Kidney (tissue), 14 donors: ENCODE data around the gene NOTCH4. TPM values are rescaled to one million over a fixed set of nuclear protein-coding genes. Genes with fewer than 3 reads are reported as not detected.
A peak's percentile ranks its signal among the peaks of the same experiment; 100 is the strongest.

ENCODE experiments used
- DNase-seq, 5 donors: peaks; one replicate each; pipeline ENCODE4 v3.0.0-alpha.2; 2013 to 2020
- FAIRE-seq: peaks from 2 replicates; lab custom pipeline; 2012; peaks lifted over from hg19 to GRCh38; lab: Jason Lieb, UNC
- H3K27ac ChIP-seq, 2 donors: one replicate each; pipeline ENCODE4 v1.7.0; 2013; ENCODE audit warnings: low read depth in 2 of 2, low read length in 2 of 2, inconsistent platforms in 1 of 2
- H3K27me3 ChIP-seq: one replicate; pipeline ENCODE4 v1.7.1; 2013; ENCODE audit warnings: low read length, inconsistent platforms; ENCODE audit not compliant: control insufficient read depth, insufficient read depth
- H3K36me3 ChIP-seq, 3 donors: one replicate each; pipeline versions ENCODE4 v1.7.0 to v1.7.1; 2013; ENCODE audit warnings: low read length in 3 of 3, control low read depth in 1 of 3, inconsistent platforms in 1 of 3; ENCODE audit not compliant: insufficient read depth in 3 of 3, control insufficient read depth in 2 of 3
- H3K4me1 ChIP-seq, 3 donors: one replicate each; pipeline versions ENCODE4 v1.7.0 to v1.7.1; 2013; ENCODE audit warnings: low read length in 3 of 3, inconsistent platforms in 1 of 3, low read depth in 1 of 3; ENCODE audit not compliant: control insufficient read depth in 2 of 3, insufficient read depth in 2 of 3
- H3K4me3 ChIP-seq, 3 donors: one replicate each; pipeline versions ENCODE4 v1.7.0 to v1.8.1; 2013; ENCODE audit warnings: low read length in 3 of 3, control low read depth in 1 of 3, inconsistent platforms in 1 of 3
- H3K9ac ChIP-seq, 3 donors: one replicate each; pipeline versions ENCODE4 v1.7.0 to v1.7.1; 2013; ENCODE audit warnings: low read length in 3 of 3, control low read depth in 1 of 3, inconsistent platforms in 1 of 3
- H3K9me3 ChIP-seq, 3 donors: one replicate each; pipeline versions ENCODE4 v1.7.0 to v1.7.1; 2013; ENCODE audit warnings: low read length in 3 of 3, control low read depth in 1 of 3, inconsistent platforms in 1 of 3; ENCODE audit not compliant: control insufficient read depth in 2 of 3, insufficient read depth in 1 of 3
- CTCF ChIP-seq: IDR thresholded peaks from 3 replicates; pipeline ENCODE4 v1.5.1; 2012; ENCODE audit warnings: mild to moderate bottlenecking, moderate library complexity, borderline replicate concordance; ENCODE audit not compliant: insufficient read depth; ENCODE audit errors: extremely low read depth
- intact Hi-C: fragments of 100-400 bp; cut with DNase I; formaldehyde crosslinking; loops from one replicate; pipeline ENCODE4 v1.11.1; 2022
- polyA plus RNA-seq: library from polyadenylated mRNA; stranded (reverse); fragments of 350-450 nt; fragmentation: Illumina TruSeq; extraction: RNeasy Lipid Tissue Mini Kit (QIAGEN cat#74804); gene quantifications from one replicate; pipeline ENCODE4 v1.2.3, GENCODE V29; 2014; ENCODE audit warnings: low read depth, low replicate concordance; ENCODE audit not compliant: insufficient read depth
- total RNA-seq: library from RNA; stranded (reverse); fragmentation: NEBNext Ultra II Directional; extraction: Animal tissue kit (Norgen Biotek cat#: 25700); gene quantifications from one replicate; pipeline ENCODE4 v1.2.1, GENCODE V29; 2021
- donor health status: control.
- donor health status: control.
- donor health status: control.
- donor health status: control.
- donor health status: control.
- donor health status: DM: yes; HTN: yes; CAD: no.
- donor health status: Normal renal cell carcinoma (clear cell type).

NOTCH4 gene
- total and polyA plus RNA-seq, 2 donors from 2014 or later = 22.5 to 30.5 TPM

GRCh38 chr6:32167761-32168262, 56.1 kb downstream of the NOTCH4 start:
- Histone ChIP-seq H3K4me1 (no peaks in the 10 kb centered on the region), H3K9ac (no peak overlapping the region), H3K9me3 (no peaks in the 10 kb centered on the region), H3K27ac (no peak overlapping the region), H3K27me3 (no peaks in the 10 kb centered on the region), H3K36me3 (peaks cover 0 to 19% (median 12%) of the 10 kb centered on the region in 3 donors), H3K4me3 (no peak overlapping the region)
- intact Hi-C loops = no loop called here
- TF ChIP-seq CTCF = no peak
- DNase-seq (peak in 1 of 5 donors; percentile 11), FAIRE-seq (no peak)

GRCh38 chr6:32167154-32167760, 56.6 kb downstream of the NOTCH4 start:
- intact Hi-C loops = no loop called here
- DNase-seq = peak in 1 of 5 donors; percentile 70
- H3K9me3 ChIP-seq = no peaks in the 10 kb centered on the region
- peaks cover 0 to 19% (median 12%) of the 10 kb centered on the region in 3 donors for H3K36me3 ChIP-seq
- H3K27ac ChIP-seq = no peak overlapping the region
- no peaks in the 10 kb centered on the region for H3K27me3 ChIP-seq
- H3K4me3 ChIP-seq = no peak overlapping the region
- no peak for TF ChIP-seq CTCF
- no peaks in the 10 kb centered on the region for H3K4me1 ChIP-seq
- no peak overlapping the region for H3K9ac ChIP-seq
- no peak for FAIRE-seq

GRCh38 chr6:32166411-32167061, 57.3 kb downstream of the NOTCH4 start:
- H3K36me3 ChIP-seq = peaks cover 0 to 19% (median 12%) of the 10 kb centered on the region in 3 donors
- no peak overlapping the region for H3K27ac ChIP-seq
- H3K4me1 ChIP-seq = no peaks in the 10 kb centered on the region
- no peaks in the 10 kb centered on the region for H3K9me3 ChIP-seq
- no peaks in the 10 kb centered on the region for H3K27me3 ChIP-seq
- DNase-seq (peak in 1 of 5 donors; percentile 79), FAIRE-seq (no peak)
- H3K4me3 ChIP-seq = no peak overlapping the region
- intact Hi-C loops = no loop called here
- TF ChIP-seq CTCF = no peak
- no peak overlapping the region for H3K9ac ChIP-seq
